IMR-90 (cell line): ENCODE measurements around the gene ITIH5. TPM values are rescaled to one million over a fixed set of nuclear protein-coding genes. Genes with fewer than 3 reads are reported as not detected.

Experiments
- ATAC-seq: fragments of 200-7000 bp; cut with Tn5 transposase; 2 replicates; pipeline ENCODE4 v1.9.1; 2020; ENCODE audit warnings: low read depth, mild to moderate bottlenecking, moderate library complexity
- BruUV-seq: library from RNA; stranded (reverse); fragments of 400-500 nt; replicated peaks from 2 replicates; lab custom pipeline; 2021; lab: Mats Ljungman, UMichigan
- CTCF ChIA-PET: fragments of 300-600 bp; formaldehyde crosslinking; extraction: SDS; loops from one replicate; lab custom pipeline; 2021; ENCODE audit warnings: antibody characterized with exemption; lab: Yijun Ruan, JAX
- POLR2A ChIA-PET: fragments of 300-600 bp; sonication (Branson Sonifier 250); formaldehyde crosslinking; loops from one replicate; lab custom pipeline; 2022; ENCODE audit warnings: antibody characterized with exemption; ENCODE audit not compliant: unreplicated experiment; lab: Charles Lee
- DNase-seq: peaks from one replicate; pipeline ENCODE4 v3.0.0; 2013
- H2AFZ ChIP-seq: replicated peaks from 2 replicates; pipeline ENCODE3; 2013; ENCODE audit warnings: low read length, mild to moderate bottlenecking; ENCODE audit not compliant: poor library complexity
- H2AK5ac ChIP-seq: 2 replicates; pipeline ENCODE4 v1.6.1; 2013; ENCODE audit warnings: low read depth, low read length, inconsistent platforms
- H2AK9ac ChIP-seq: replicated peaks from 2 replicates; pipeline ENCODE3; 2013; ENCODE audit warnings: mild to moderate bottlenecking, low read depth, low read length, moderate library complexity; ENCODE audit not compliant: poor library complexity
- H2BK120ac ChIP-seq: 2 replicates; pipeline ENCODE4 v1.6.1; 2013; ENCODE audit warnings: low read depth, low read length, inconsistent platforms
- H2BK15ac ChIP-seq: 3 replicates; pipeline ENCODE4 v1.6.1; 2013; ENCODE audit warnings: low read depth, low read length, inconsistent platforms
- H2BK20ac ChIP-seq: 2 replicates; pipeline ENCODE4 v1.6.1; 2013; ENCODE audit warnings: low read depth, mild to moderate bottlenecking, inconsistent platforms, low read length, moderate library complexity
- H2BK5ac ChIP-seq: 2 replicates; pipeline ENCODE4 v1.6.1; 2013; ENCODE audit warnings: mild to moderate bottlenecking, low read depth, low read length, inconsistent platforms; ENCODE audit not compliant: poor library complexity, severe bottlenecking
- H3K14ac ChIP-seq: replicated peaks from 2 replicates; pipeline ENCODE4 v1.6.1; 2013; ENCODE audit warnings: low read depth, low read length, inconsistent platforms
- H3K18ac ChIP-seq: 2 replicates; pipeline ENCODE4 v1.6.1; 2013; ENCODE audit warnings: low read depth, low read length, control low read depth
- H3K23ac ChIP-seq: 2 replicates; pipeline ENCODE4 v1.6.1; 2013; ENCODE audit warnings: low read depth, low read length, inconsistent platforms
- H3K27ac ChIP-seq: 2 replicates; pipeline ENCODE4 v1.5.1; 2013; ENCODE audit warnings: mild to moderate bottlenecking, control low read depth, low read length; ENCODE audit not compliant: insufficient read depth
- H3K27me3 ChIP-seq: 2 replicates; pipeline ENCODE4 v1.6.1; 2013; ENCODE audit warnings: low read length; ENCODE audit not compliant: control insufficient read depth, insufficient read depth
- H3K36me3 ChIP-seq: 2 replicates; pipeline ENCODE4 v1.6.1; 2013; ENCODE audit warnings: low read length, mixed read lengths; ENCODE audit not compliant: control insufficient read depth, insufficient read depth
- H3K4ac ChIP-seq: 2 replicates; pipeline ENCODE4 v1.6.1; 2013; ENCODE audit warnings: low read depth, low read length, inconsistent platforms
- H3K4me1 ChIP-seq: 2 replicates; pipeline ENCODE4 v1.6.1; 2013; ENCODE audit warnings: low read length, mixed read lengths; ENCODE audit not compliant: control insufficient read depth, insufficient read depth
- H3K4me2 ChIP-seq: 2 replicates; pipeline ENCODE4 v1.6.1; 2013; ENCODE audit warnings: low read depth, mild to moderate bottlenecking, control low read depth, low read length, moderate library complexity
- H3K4me3 ChIP-seq: 2 replicates; pipeline ENCODE4 v1.5.1; 2013; ENCODE audit warnings: low read depth, mild to moderate bottlenecking, control low read depth, low read length, moderate library complexity; ENCODE audit not compliant: insufficient read depth
- H3K56ac ChIP-seq: 2 replicates; pipeline ENCODE4 v1.6.1; 2013; ENCODE audit warnings: low read length, inconsistent platforms; ENCODE audit not compliant: insufficient read depth; ENCODE audit errors: extremely low read depth
- H3K79me1 ChIP-seq, 2 experiments: 2 replicates each; pipeline ENCODE4 v1.6.1; 2013; ENCODE audit warnings: low read length in 2 of 2, inconsistent platforms in 1 of 2, low read depth in 1 of 2
- H3K9ac ChIP-seq: 2 replicates; pipeline ENCODE4 v1.6.1; 2013; ENCODE audit warnings: low read depth, low read length, control low read depth
- H3K9me1 ChIP-seq: 2 replicates; pipeline ENCODE4 v1.6.1; 2013; ENCODE audit warnings: low read length, inconsistent platforms; ENCODE audit not compliant: insufficient read depth
- H3K9me3 ChIP-seq: 2 replicates; pipeline ENCODE4 v1.6.1; 2013; ENCODE audit warnings: low read length; ENCODE audit not compliant: control insufficient read depth, insufficient read depth
- H4K20me1 ChIP-seq: 2 replicates; pipeline ENCODE4 v1.6.1; 2013; ENCODE audit warnings: low read length, inconsistent platforms; ENCODE audit not compliant: insufficient read depth
- H4K5ac ChIP-seq: 2 replicates; pipeline ENCODE4 v1.6.1; 2013; ENCODE audit warnings: mild to moderate bottlenecking, low read depth, low read length, control low read depth
- H4K8ac ChIP-seq, 2 experiments: 2 replicates each; pipeline ENCODE4 v1.6.1; 2013; ENCODE audit warnings: low read depth in 2 of 2, low read length in 2 of 2, control low read depth in 1 of 2, inconsistent platforms in 1 of 2
- H4K91ac ChIP-seq: 2 replicates; pipeline ENCODE4 v1.6.1; 2013; ENCODE audit warnings: low read depth, low read length, inconsistent platforms; ENCODE audit not compliant: insufficient read depth
- CHD1 ChIP-seq: IDR thresholded peaks from 2 replicates; pipeline ENCODE4 v1.6.1; 2012; ENCODE audit warnings: low read depth, low read length, improper control_type of control experiment
- SMC3 ChIP-seq: fragments of 150-350 bp; IDR thresholded peaks from 2 replicates; pipeline ENCODE4 v1.6.1; 2016; ENCODE audit warnings: low read depth, mild to moderate bottlenecking, antibody characterized with exemption, low read length, moderate library complexity
- WGBS, 2 experiments: methylation state at CpG; one replicate each; pipeline versions ENCODE4 v1.1.5 to v1.1.7; 2013; ENCODE audit warnings: missing lambda C conversion rate in 2 of 2; ENCODE audit not compliant: insufficient read length in 1 of 2; ENCODE audit errors: extremely low coverage in 2 of 2; 5-methylcytosine and 5-hydroxymethylcytosine counted together
- dilution Hi-C: fragments of 300-500 bp; cut with HindIII; formaldehyde crosslinking; loops from one replicate; pipeline ENCODE4 v1.14.3; 2018; ENCODE audit warnings: low sequenced_read_pairs; ENCODE audit not compliant: unreplicated experiment
- in situ Hi-C: fragments of 300-500 bp; cut with MboI; formaldehyde crosslinking; loops from 3 replicates; pipeline ENCODE4 v1.14.3; 2019; ENCODE audit warnings: low sequenced_read_pairs, inconsistent platforms, mixed read lengths
- intact Hi-C: fragments of 100-400 bp; cut with micrococcal nuclease; formaldehyde crosslinking; loops from 2 replicates; pipeline ENCODE4 v1.10.0; 2022
- polyA plus RNA-seq, 3 experiments: library from polyadenylated mRNA; depleted of rRNA; stranded (reverse); fragments of >200 nt; gene quantifications; 2 replicates each; pipeline ENCODE4 v1.2.3, GENCODE V29; 2012; ENCODE audit warnings: low replicate concordance in 1 of 3
- total RNA-seq: library from RNA; depleted of rRNA; stranded (reverse); fragments of >200 nt; gene quantifications from 2 replicates; pipeline ENCODE4 v1.2.3, GENCODE V29; 2012
- TF ChIP-seq, protein P1 (sequence below): fragments of 150-350 bp; IDR thresholded peaks from 2 replicates; pipeline ENCODE4 v1.6.1; 2016; ENCODE audit warnings: low read depth, mild to moderate bottlenecking, low read length, moderate library complexity, borderline replicate concordance

Gene ITIH5
- total and polyA plus RNA-seq, 2 of the 4 experiments (the other 2 are of a cell fraction): under 0.01 to 0.07 TPM

GRCh38 chr10:7590271-7590670 is 76.5 kb downstream of the ITIH5 start:
- Histone ChIP-seq H3K4me2 (no peak overlapping the region), H3K4me1 (no peaks in the 10 kb centered on the region), H3K36me3 (no peaks in the 10 kb centered on the region), H3K9me1 (no peaks in the 10 kb centered on the region), H2AFZ (no peak overlapping the region), H3K23ac (no peak overlapping the region), H4K5ac (no peak overlapping the region), H3K14ac (no peak overlapping the region), H4K20me1 (no peaks in the 10 kb centered on the region), H3K27me3 (peaks cover 4% of the 10 kb centered on the region; the same call in 1 of the 2 replicates), H3K18ac (no peak overlapping the region), H4K91ac (no peak overlapping the region), H3K9ac (no peak overlapping the region), H3K4ac (no peak overlapping the region), H3K56ac (no peak overlapping the region), H2AK9ac (no peak overlapping the region), H2BK120ac (no peak overlapping the region), H3K4me3 (no peak overlapping the region), H4K8ac (no peak overlapping the region), H2BK20ac (no peak overlapping the region), H3K27ac (no peak overlapping the region), H3K79me1 (no peaks in the 10 kb centered on the region), H2AK5ac (no peak overlapping the region), H3K9me3 (no peaks in the 10 kb centered on the region), H2BK15ac (no peak overlapping the region), H2BK5ac (no peak overlapping the region)
- intact Hi-C loops (no loop called here), in situ Hi-C loops (no loop called here), dilution Hi-C loops (no loop called here)
- no TSS peak for BruUV-seq
- ChIA-PET CTCF (interaction anchor here (0.7 kb wide), 1 partner anchor 48 kb away, joined by 11 read pairs; no protein-coding TSS in a partner anchor), POLR2A (no interaction called here)
- DNase-seq (no peak), ATAC-seq (no peak)
- TF ChIP-seq SMC3 (no peak), CHD1 (no peak)
- TF ChIP-seq, protein P1, sequence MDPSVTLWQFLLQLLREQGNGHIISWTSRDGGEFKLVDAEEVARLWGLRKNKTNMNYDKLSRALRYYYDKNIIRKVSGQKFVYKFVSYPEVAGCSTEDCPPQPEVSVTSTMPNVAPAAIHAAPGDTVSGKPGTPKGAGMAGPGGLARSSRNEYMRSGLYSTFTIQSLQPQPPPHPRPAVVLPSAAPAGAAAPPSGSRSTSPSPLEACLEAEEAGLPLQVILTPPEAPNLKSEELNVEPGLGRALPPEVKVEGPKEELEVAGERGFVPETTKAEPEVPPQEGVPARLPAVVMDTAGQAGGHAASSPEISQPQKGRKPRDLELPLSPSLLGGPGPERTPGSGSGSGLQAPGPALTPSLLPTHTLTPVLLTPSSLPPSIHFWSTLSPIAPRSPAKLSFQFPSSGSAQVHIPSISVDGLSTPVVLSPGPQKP: no peak
- 84% methylated on average over 6 of the region's 9 CpGs; no CpG with 5 or more reads in 1 of the 2 experiments for WGBS, 2 experiments
